HG03342 (cell line): ENCODE results near the gene LINGO1.

Source experiments
- ATAC-seq: cut with Tn5 transposase; IDR thresholded peaks from one replicate; pipeline ENCODE4 v1.9.1; 2021; ENCODE audit warnings: mild to moderate bottlenecking, moderate library complexity; ENCODE audit not compliant: unreplicated experiment

The LINGO1 gene

GRCh38 chr15:77657634-77658238 is 25.0 kb upstream of the LINGO1 start:
- no peak for ATAC-seq

- ATAC-seq, result no peak
Measured at GRCh38 chr15:77656294-77656693, 23.6 kb upstream of the LINGO1 start.

GRCh38 chr15:77654975-77655374 is 22.3 kb upstream of the LINGO1 start:
- ATAC-seq, result no peak

- ATAC-seq, result no peak
Measured at GRCh38 chr15:77653832-77654480, 21.2 kb upstream of the LINGO1 start.

DNA sequence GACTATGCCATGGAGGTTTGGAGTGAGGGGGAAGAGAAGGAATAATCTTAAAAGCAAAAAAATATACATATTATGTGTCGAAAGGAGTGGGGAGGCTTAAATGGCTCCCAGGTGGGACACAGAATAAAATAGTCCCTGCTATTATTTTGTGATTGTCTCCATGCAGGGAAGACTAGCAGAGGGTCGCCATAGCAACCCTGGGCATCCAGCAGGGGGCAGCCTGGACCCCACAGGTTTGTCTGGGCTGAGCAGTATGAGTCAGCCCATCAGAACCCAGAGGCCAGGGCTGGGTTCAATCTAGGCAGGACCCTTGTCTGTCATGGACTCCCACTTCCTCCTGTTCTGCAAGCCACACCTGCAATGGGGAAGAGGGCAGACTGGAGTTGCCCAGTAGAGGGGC is 17.6 kb upstream of the LINGO1 start:
- no peak for ATAC-seq

- no peak for ATAC-seq
Measured at GRCh38 chr15:77649610-77650009, 16.9 kb upstream of the LINGO1 start.

DNA sequence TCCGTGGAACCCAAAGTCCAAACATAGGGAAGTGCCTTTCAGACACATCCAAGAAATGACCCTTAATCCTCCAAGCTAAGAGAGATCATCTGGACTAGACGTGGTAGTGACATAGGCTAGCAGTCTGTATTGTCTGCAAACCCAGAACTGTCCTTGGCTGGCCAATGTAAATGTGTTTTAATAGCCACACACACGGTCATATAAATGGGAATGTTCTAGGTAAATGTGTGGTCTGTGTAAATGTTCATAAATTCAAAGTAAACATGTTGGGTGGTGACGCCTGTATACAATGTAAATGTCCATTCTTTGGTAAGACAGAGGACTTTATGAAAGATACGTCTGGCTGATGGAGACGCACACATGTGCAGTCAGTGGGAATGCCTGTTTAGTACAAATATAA is 16.3 kb upstream of the LINGO1 start:
- ATAC-seq, result no peak

DNA sequence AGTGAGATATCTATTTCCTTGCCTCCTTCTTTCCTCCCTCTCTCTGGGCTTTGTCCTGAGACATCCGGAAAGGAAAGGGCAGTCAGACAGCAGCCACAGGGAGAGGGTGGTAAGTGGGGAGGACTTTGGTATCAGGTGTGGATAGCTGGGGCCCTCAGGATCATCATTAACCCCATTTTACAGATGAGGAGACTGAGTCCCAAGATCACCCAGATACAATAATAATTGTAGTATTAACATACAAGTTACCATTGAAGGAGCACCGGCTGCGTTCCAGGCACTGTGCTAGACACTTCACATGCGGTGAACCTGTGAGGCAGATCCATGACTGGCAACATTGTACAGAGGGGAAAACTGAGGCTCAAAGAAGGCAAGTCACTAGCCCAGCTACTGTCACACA is 15.2 kb upstream of the LINGO1 start:
- ATAC-seq, result no peak

DNA sequence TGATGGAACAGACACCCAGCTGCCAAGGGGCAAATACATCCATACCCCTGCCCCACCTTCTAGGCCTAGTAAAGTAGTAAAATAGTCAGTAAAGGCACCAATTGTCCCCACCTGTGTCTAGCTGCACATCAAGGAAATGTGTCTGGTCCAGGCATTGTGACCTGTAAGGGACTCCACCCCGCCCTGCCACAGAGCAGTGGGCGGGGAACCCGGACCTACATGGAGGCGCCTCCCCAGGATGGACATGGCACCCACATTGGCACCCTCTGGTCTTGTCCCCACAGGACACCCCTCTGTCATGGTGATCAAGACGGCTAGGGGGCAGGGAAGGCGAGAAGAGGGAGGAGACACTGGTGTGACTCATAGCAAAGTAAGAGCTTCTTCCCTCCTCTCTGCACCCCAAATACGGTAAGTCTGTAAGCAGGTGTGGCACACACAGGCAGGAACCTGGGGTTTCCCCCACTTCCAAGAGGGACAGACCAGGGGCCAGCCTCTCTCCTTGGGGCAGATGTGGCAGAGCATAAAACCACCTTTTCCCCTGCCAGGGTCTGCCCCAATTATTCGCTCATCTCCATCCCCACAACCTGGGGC is 13.5 kb upstream of the LINGO1 start:
- no peak for ATAC-seq

DNA sequence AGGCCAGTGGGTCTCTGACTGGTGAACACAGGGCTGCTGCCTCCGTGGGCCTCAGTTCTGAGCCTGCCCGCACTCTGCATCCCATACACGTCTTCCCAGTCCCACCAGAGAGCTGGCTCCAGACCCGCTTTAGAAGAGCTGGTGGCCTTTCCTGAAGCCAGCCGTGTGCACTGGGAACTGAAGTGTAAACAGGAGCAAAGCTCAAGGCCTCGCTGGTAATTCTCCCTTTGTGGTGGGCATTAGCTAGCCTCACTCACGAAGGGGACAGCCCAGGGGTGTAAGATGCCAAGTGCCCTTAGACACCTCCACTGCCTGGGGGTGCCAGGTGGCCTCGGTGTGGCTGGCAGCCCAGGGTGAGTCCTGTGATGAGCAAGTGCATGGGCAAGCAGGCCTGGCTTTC is 12.9 kb upstream of the LINGO1 start:
- ATAC-seq, result no peak

DNA sequence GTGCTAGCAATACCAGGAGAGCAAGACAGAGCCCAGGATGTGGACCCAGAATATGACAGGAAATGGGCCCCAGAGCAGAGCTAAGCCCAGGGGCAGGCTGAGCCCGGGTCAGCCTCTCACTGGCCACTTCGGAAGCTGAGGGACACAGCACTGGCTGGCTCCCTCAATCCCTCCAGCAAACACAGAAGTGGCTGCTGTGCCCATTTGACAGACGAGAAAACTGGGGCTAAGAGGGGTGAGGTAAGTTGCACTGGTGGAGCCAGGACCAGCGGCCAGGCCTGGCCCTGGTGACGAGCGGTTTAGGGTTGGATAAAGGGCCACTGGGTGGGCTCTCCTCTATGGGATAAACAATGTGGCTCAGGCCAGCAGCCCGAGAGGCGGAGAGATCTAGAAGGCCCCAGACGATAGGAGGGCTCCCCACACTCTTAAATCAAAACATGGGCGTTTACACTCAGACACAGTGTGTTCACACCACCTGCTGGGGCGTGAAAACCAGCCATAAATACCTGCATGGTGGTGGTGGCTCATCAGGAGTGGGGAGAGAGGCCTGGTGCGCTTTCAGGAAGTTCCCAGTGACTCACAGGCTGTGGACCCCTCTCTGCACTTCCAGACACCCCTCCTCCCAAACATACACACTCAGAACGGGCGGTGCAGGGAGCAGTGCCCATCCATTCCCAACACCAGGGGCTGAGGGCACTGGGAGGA is 12.0 kb upstream of the LINGO1 start:
- no peak for ATAC-seq

- no peak for ATAC-seq
Measured at GRCh38 chr15:77643764-77644163, 11.1 kb upstream of the LINGO1 start.

DNA sequence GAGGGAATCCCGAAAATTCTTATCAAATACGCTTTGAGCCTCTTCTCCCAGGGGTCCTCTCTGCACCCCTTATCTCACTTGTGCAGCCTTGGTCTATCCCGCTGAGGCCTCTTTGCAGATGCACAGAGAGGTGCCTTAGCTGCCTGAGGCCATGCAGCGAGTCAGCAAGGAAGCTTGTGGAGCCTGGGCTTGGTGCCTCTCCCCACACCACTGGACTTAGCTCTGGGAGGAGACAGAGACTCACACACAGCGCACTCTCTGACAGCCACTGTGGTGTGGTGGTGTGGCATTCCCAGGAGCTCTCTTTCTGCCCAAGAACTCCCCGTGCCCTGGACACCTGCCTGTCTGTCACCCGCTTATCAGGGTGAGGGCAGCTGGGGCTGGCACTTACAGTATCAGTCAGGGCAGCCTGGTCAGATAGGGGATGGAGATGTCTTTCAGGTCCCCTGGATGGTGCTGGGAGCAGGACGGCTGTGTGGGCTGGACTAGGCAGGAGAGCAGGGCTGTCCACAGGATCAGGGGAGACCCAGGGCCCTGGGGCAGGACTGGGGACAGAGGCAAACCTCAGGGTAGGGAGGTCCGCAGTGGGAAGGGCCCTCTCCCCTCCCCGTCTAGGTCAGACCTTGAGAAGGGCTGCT is 10.2 kb upstream of the LINGO1 start:
- ATAC-seq, result no peak

DNA sequence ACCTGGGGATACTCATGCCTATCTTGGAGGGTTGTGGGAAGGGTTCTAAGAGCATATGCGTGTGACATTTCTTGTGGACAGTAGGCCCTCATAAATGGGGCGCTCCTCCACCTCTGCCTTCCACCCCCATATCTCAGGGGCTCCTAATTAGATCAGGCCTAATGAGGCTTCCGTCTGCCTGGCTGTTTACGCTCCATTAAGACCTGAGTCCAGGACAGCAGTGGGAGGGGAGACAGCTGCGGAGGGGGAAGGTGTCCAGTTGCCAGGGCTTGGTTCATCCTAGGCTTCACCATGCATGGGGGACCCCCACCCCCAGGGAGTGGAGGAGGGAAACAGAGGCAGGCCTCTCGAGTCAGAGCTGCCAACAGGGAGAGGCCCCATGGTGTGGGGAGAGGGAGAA is 9.3 kb upstream of the LINGO1 start:
- ATAC-seq, result no peak

GRCh38 chr15:77640615-77641014 is 7.9 kb upstream of the LINGO1 start:
- no peak for ATAC-seq

DNA sequence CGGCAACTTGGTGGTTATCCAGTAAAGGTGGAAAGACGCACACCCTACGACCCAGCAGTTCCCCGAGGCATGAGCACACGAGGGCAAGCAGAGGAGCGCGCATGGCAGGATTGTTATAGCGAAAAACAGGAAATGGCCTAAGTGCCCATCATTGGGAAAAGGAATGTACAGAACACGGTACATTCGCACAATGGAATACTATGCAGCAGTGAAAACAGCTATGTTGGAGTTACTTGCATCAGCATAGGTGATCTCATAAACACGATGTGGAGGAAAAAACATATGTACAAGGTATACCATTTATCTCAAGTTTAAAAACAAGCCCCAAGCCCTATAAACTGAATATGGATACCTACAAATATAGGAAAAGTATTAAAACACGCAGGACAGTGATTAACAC is 6.7 kb upstream of the LINGO1 start:
- no peak for ATAC-seq

DNA sequence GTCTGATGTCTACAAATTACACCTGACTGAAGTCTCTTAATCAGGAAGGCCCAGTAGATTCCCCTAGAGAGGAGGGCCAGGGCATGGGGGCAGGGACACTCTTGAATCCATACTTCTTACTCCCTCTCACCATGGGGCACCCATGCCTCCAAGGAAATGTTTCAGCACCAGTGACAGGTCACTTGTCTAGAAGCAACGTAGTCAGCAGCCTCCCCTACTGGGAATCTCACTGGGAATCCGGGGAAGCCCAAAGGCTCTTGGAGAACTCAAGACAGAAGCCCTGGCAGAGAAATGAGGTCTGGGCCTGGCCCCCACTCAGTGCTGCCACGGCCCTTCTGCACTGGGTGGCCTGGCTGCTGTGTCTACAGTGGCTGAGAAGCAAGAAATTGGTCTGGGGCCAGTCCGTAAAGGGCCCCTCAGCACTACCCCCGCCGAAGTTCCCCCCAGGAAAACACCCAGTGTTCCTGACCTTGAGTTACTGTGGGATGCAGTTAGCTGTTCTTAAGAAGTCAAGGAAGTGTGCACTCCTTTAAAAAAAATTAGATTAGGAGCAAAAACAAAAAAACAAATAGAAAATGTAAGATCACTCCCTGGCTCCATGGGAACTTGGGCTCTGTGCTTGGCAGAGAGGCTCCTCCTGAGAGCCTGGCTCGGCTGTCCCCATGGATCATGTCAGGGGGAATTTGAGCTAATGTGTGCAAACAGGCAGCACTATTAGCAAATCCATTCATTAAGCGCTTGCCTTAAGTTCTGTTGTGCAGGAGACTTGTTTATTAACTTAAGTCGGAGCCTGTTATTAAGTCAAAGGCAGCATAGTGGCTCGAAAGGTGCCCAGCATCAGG is 5.4 kb upstream of the LINGO1 start:
- ATAC-seq, result no peak

DNA sequence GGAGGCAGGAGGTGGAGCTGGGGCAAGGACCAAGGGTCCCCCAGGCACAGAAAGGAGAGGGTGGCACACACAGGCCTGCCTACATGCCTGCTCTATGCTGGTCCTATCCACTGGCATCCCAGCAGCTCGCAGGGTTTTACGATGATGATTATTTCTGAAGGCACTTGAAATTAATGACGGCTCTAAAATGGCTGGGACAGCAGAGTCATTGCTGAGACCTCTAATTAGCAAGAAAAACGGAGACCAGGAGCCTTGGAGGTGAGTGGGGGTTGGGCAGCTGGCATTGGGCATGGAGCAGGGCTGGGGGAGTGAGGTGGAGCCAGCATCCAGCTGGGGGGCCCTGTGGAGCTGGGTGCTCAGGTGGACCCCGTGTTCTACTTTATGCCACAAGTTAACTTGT is 3.5 kb upstream of the LINGO1 start:
- ATAC-seq, result no peak

DNA sequence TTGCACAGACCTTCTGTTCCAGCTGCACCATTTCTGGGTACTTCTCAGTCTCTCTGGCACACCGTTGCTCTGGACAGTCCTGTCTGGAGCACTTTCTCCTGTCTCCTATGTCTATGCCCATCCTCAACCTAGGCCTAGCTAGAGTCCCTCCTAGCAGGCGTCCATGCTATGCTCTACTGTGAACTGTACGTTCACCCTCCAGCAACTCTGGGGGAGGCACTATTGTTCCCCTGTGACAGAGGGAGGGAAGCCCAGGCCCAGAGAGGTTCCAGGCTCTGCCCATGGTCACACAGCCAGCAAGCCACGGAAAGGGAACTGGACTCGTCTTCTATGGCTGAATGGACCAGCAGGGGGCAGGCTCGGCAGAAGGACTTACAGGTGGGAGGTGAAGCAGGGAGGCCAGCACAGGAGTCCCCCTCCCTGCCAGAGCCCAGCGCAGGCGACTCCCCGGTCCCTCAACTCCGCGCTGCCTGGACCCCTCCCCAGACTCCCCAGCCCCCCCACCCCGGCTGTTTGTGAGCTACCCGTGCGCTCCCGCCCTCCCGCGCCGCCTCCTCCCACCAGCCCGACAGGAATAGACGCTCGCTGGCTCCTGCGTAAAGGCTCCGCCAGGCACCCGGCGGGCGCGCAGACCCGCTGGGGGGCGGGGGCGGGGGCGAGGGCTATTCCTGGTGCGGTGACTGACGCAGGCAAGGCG is 1.7 kb upstream of the LINGO1 start:
- no peak for ATAC-seq

- no peak for ATAC-seq
Measured at GRCh38 chr15:77633913-77634265, 1.2 kb upstream of the LINGO1 start.
